Mucosa of rectum (tissue), 2 donors: ENCODE measurements around the gene SERPINA1.

ENCODE experiments used
- H3K27ac ChIP-seq, 2 donors: one replicate each; pipeline ENCODE4 v1.7.0; 2013; ENCODE audit warnings: inconsistent platforms in 2 of 2, low read depth in 2 of 2, low read length in 2 of 2
- H3K27me3 ChIP-seq, 2 donors: one replicate each; pipeline ENCODE4 v1.7.0; 2013; ENCODE audit warnings: low read length in 2 of 2; ENCODE audit not compliant: control insufficient read depth in 2 of 2, insufficient read depth in 2 of 2
- H3K36me3 ChIP-seq, 2 donors: one replicate each; pipeline ENCODE4 v1.7.0; 2013; ENCODE audit warnings: low read length in 2 of 2; ENCODE audit not compliant: control insufficient read depth in 2 of 2, insufficient read depth in 2 of 2
- H3K4me1 ChIP-seq, 2 donors: one replicate each; pipeline ENCODE4 v1.7.0; 2013; ENCODE audit warnings: low read length in 2 of 2, mild to moderate bottlenecking in 1 of 2; ENCODE audit not compliant: control insufficient read depth in 2 of 2, insufficient read depth in 2 of 2
- H3K4me3 ChIP-seq, 2 donors: one replicate each; pipeline ENCODE4 v1.7.0; 2013; ENCODE audit warnings: low read length in 2 of 2
- H3K9ac ChIP-seq, 2 donors: one replicate each; pipeline ENCODE4 v1.7.0; 2013; ENCODE audit warnings: low read length in 2 of 2, low read depth in 1 of 2, mild to moderate bottlenecking in 1 of 2
- H3K9me3 ChIP-seq, 2 donors: one replicate each; pipeline ENCODE4 v1.7.0; 2013; ENCODE audit warnings: low read length in 2 of 2; ENCODE audit not compliant: control insufficient read depth in 2 of 2
- donor health status: healthy.
- donor health status: Normal muscosa, but diverticular disease.

Gene SERPINA1

DNA sequence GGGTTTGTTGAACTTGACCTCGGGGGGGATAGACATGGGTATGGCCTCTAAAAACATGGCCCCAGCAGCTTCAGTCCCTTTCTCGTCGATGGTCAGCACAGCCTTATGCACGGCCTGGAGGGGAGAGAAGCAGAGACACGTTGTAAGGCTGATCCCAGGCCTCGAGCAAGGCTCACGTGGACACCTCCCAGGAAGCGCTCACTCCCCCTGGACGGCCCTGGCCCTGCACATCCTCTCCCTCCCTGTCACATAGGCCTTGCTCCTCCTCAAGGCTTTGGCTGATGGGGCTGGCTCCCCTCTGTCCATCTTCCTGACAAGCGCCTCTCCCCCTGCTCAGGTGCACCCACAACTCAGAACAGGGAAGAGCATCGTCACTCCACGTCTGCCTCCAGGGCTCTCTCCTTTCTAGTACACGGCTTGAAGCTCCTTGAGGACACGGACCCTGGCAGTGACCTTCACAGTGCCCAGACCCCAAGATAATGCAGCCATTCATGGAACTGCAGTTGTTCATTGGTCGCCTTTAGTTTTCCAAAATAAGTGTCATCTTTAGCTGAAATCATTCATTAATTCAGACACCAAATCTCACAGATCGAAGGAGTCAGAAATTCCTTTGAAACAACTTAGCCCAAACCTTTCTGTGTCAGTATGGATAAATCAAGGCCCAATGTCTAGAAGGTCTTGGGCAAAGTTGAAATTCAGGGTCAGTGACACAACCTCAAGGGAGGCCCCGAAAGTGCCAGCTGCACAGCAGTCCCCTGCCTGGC is 9.7 kb downstream of the SERPINA1 start:
- no peaks in the 10 kb centered on the region for H3K9me3 ChIP-seq
- H3K36me3 ChIP-seq = no peaks in the 10 kb centered on the region
- no peaks in the 10 kb centered on the region for H3K27me3 ChIP-seq
- H3K9ac ChIP-seq = no peak overlapping the region
- no peak overlapping the region for H3K4me3 ChIP-seq
- H3K4me1 ChIP-seq = no peaks in the 10 kb centered on the region
- H3K27ac ChIP-seq = no peak overlapping the region

- Histone ChIP-seq H3K9me3 (no peaks in the 10 kb centered on the region), H3K4me1 (no peaks in the 10 kb centered on the region), H3K4me3 (no peak overlapping the region), H3K27me3 (no peaks in the 10 kb centered on the region), H3K9ac (no peak overlapping the region), H3K36me3 (no peaks in the 10 kb centered on the region), H3K27ac (no peak overlapping the region)
These were observed 10.4 kb downstream of the SERPINA1 start for GRCh38 chr14:94377866-94378470.

DNA sequence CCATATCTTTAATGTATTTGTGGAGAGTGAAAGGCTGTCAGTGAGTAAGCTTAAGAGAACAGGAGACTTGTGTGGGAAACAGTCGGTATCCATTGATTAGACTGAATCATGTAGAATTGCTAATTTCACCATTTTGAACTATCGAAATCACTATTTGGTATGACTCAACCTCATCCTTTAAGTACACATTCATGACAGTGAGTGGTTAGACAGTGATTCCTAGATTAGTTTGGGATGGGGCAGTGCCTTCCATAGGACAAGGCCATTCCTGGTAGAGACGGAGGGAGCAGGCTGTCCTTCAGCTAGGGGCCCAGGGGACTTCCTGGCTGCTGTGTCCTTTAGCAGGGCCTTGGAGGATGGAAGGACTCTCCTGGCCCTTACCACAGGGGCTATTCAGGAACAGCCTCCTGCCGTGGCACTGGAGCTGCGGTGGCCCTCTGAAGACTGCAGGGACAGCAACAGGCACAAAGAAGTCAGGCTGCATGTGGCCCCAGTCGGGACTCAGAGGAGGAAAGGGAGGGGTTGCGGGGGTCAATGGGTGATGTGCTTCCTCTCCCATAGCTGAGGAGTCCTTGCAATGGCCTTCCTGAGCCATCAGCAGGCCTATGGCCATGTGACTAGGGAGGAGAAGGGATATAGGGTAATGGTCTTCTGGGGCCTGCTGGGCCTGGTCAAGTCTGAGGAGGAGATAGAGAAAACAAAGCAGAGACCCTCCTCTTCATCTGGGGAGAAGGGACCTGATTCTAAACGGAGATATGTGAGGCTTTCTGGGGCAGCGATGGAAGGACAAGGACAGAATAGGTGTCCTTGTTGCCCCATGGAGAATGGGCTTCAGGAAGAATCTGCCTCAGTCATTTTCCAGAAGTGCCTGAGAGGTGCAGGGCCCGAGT is 11.2 kb downstream of the SERPINA1 start:
- no peaks in the 10 kb centered on the region for H3K9me3 ChIP-seq
- no peak overlapping the region for H3K4me3 ChIP-seq
- no peaks in the 10 kb centered on the region for H3K27me3 ChIP-seq
- H3K27ac ChIP-seq = no peak overlapping the region
- H3K9ac ChIP-seq = no peak overlapping the region
- H3K36me3 ChIP-seq = no peaks in the 10 kb centered on the region
- no peaks in the 10 kb centered on the region for H3K4me1 ChIP-seq

DNA sequence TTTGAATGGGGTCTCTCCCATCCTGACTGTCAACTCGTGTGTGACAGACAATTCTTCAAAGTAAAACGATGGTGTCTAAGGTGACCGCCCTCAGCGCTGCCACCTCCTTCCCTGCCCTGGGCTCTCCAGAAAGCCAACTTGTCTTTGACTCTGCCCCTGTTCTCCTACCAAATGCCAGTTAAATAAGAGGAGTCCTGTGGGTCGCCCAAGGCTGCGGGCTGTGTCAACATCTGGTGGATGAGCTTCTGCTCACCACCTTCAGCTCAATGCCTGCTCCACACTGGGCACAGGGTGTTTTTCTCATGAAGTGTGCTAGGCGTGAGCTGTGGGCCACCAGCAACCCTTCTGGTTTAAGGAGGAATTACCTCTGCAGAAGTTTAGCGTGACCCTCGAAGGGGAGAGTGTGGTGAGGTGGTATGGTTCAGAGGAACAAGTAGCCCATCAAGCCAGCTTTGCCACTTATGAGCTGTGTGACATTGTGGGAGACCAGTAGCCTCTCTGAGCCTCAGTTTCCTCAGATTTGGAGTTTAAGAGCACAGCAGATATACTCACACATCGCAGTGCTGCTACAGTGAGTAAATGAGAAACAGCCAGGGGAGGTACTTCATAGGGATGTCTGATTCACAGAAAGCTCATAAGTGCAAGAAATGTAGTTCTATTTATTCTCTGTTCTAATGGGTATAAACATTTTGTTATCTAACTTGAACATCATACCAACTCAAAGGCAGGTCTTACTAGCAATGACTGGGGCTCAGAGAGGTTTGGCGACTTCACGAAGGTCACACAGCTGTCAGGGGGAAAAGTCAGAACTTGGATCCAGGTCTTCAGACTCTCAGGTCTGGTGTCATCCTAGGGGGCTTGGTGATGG is 12.1 kb downstream of the SERPINA1 start:
- no peak overlapping the region for H3K9ac ChIP-seq
- no peak overlapping the region for H3K27ac ChIP-seq
- no peaks in the 10 kb centered on the region for H3K27me3 ChIP-seq
- H3K4me3 ChIP-seq = no peak overlapping the region
- H3K9me3 ChIP-seq = no peaks in the 10 kb centered on the region
- no peaks in the 10 kb centered on the region for H3K36me3 ChIP-seq
- H3K4me1 ChIP-seq = no peaks in the 10 kb centered on the region

GRCh38 chr14:94375552-94376107 is 12.8 kb downstream of the SERPINA1 start:
- H3K36me3 ChIP-seq = no peaks in the 10 kb centered on the region
- no peaks in the 10 kb centered on the region for H3K9me3 ChIP-seq
- no peak overlapping the region for H3K9ac ChIP-seq
- H3K4me3 ChIP-seq = no peak overlapping the region
- H3K27ac ChIP-seq = no peak overlapping the region
- H3K4me1 ChIP-seq = no peaks in the 10 kb centered on the region
- no peaks in the 10 kb centered on the region for H3K27me3 ChIP-seq

DNA sequence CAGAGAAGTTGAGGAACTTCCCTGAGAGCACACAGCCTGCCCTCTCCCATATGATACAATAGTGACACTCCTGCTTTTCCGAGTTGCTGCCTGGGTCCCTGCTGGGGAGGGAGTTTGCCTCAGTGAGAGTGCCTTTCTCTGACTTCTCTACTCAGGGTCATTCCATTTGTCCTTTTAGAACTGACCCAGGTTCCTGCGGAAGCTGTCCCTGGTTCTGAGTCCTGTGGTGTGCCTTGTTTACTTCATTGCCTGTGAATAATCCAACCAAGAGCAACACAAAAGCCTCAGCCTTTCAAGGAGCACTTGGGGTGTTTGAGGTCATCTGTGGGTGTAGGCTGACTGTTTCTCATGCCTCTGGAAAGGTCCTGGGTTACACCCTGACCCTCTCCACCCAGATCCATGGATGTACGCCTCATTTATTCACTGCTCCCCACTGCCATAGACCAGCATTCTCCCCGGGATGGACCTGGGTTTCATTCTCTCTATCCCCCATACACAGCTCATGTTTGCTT is 13.6 kb downstream of the SERPINA1 start:
- no peak overlapping the region for H3K4me3 ChIP-seq
- H3K36me3 ChIP-seq = no peaks in the 10 kb centered on the region
- no peak overlapping the region for H3K27ac ChIP-seq
- no peaks in the 10 kb centered on the region for H3K9me3 ChIP-seq
- H3K9ac ChIP-seq = no peak overlapping the region
- H3K27me3 ChIP-seq = no peaks in the 10 kb centered on the region
- H3K4me1 ChIP-seq = no peaks in the 10 kb centered on the region

DNA sequence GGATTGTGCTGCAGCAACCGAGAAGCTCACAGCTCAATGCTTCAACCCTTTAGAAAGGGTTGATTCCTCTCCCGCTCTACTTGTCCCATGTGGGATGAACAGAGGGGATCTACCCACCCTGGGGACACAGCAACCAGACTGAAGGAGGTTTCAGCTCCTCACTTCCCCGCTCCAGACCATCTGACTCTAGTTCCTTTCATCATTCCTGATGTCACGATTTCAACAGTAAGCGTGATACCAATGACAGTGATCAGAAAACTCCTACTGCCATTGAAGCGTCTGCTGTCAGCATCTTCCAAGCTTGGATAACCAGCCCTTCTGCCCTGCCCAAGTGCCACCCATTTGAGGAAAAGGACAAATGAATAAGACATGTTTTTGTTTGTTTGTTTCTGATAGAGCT is 14.3 kb downstream of the SERPINA1 start:
- H3K4me1 ChIP-seq = no peaks in the 10 kb centered on the region
- no peak overlapping the region for H3K27ac ChIP-seq
- no peaks in the 10 kb centered on the region for H3K36me3 ChIP-seq
- no peaks in the 10 kb centered on the region for H3K27me3 ChIP-seq
- no peak overlapping the region for H3K9ac ChIP-seq
- no peak overlapping the region for H3K4me3 ChIP-seq
- H3K9me3 ChIP-seq = no peaks in the 10 kb centered on the region

DNA sequence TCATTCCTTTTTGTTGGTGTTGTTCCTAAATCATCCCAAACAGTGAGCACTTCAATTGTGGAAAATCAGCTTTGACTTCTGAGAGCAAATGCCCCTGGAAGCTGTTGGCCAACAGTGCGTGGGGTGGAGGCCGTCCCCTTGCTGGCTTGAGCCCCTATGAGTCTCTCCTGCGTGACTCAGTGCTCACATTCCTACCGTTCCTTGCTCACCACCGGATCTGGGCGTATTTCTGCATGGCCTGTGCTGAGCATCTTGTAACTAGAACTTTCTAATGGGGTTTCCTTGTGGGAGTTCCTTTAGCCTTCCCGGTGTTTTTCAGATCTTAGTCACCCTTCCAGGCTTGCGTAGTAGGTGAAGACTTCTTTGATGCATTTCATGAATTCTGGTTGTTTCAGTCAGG is 14.7 kb downstream of the SERPINA1 start:
- H3K27ac ChIP-seq = no peak overlapping the region

DNA sequence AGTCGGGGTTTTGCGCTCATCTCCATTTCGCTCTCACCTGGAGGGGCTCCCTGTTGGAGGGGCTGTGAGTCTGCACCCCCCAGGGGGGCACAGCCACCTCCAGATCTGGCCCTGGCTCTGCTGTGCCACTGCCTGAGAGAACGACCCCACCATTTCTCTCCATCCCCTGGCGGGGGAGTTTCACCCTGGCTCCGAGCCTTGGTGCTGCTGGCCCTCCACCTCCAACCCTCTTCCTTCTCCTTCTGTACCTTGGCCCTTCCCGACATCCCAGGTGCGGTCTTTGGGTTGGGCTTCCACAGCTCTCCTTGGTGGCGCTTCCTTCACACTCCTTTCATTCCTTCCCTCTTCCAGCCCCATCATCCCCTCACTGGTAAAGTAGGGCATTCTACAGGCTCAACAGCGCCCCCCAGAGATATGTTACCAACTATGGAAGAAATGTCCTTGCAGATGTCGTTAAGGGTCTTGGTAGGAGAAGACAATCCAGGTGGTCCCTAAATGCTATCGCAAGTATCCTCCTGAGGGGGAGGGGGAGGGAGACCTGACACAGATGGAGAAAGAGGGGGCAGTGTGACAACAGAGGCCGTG is 16.3 kb downstream of the SERPINA1 start:
- no peaks in the 10 kb centered on the region for H3K4me1 ChIP-seq
- H3K27ac ChIP-seq = no peak overlapping the region
- H3K9me3 ChIP-seq = no peaks in the 10 kb centered on the region
- H3K36me3 ChIP-seq = no peaks in the 10 kb centered on the region
- no peak overlapping the region for H3K9ac ChIP-seq
- no peak overlapping the region for H3K4me3 ChIP-seq
- no peaks in the 10 kb centered on the region for H3K27me3 ChIP-seq

More for the DNA sequence above, 14.7 kb downstream of the SERPINA1 start:
- no peaks in the 10 kb centered on the region for H3K27me3 ChIP-seq
- no peaks in the 10 kb centered on the region for H3K36me3 ChIP-seq
- no peak overlapping the region for H3K9ac ChIP-seq
- H3K4me1 ChIP-seq = no peaks in the 10 kb centered on the region
- H3K9me3 ChIP-seq = no peaks in the 10 kb centered on the region
- no peak overlapping the region for H3K4me3 ChIP-seq
